Measurements from ENCODE around the gene MLKL. TPM values are rescaled to one million over a fixed set of nuclear protein-coding genes. Genes with fewer than 3 reads are reported as not detected.

Gene MLKL
- total RNA-seq, 1 donor from 2014 or later, result 0.24 TPM

DNA sequence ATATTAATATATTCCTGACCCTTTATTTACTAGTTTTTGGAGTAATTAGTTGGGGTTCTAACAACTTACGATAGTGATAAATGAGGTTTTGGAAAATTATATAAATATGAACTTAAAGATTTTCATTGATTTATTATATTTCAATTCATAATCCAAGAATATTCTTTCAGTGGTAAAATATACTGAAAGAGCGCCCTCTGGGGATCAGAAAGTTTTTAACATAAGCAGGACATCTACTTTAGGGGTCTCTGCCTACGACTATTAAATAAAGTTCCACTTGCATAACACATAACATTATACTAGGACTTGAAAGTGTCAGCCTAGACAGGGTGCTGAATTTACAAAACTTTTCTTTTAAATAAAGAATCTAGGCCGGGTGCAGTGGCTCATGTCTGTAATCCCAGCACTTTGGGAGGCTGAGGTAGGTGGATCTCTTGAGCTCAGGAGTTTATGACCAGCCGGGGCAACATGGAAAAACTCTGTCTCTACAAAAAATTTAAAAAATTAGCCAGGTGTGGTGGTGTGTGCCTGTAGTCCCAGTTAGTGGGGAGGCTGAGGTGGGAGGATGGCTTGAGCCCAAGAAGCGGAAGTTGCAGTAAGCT, 49.6 kb downstream of the MLKL start:
- Mint-ChIP-seq H3K4me3 (ENCODE audit: low read depth) (no peak overlapping the region), H3K9me3 (ENCODE audit: low read depth) (no peaks in the 10 kb centered on the region), H3K27me3 (no peaks in the 10 kb centered on the region), H3K36me3 (ENCODE audit: insufficient read depth) (peaks cover 11% of the 10 kb centered on the region), H3K4me1 (ENCODE audit: low read depth) (no peaks in the 10 kb centered on the region), H3K27ac (peak overlapping the region; percentile 81)
- peak; percentile 65 for TF ChIP-seq CTCF (IDR thresholded peaks at IDR 0.05; ENCODE audit: unreplicated experiment)
- no peak for DNase-seq (ENCODE audit: low spot score, unreplicated experiment)

- peaks cover 7% of the 10 kb centered on the region for H3K36me3 Mint-ChIP-seq (ENCODE audit: insufficient read depth)
- H3K27me3 Mint-ChIP-seq, result no peaks in the 10 kb centered on the region
- no peak overlapping the region for H3K4me3 Mint-ChIP-seq (ENCODE audit: low read depth)
- no peaks in the 10 kb centered on the region for H3K4me1 Mint-ChIP-seq (ENCODE audit: low read depth)
- no peaks in the 10 kb centered on the region for H3K9me3 Mint-ChIP-seq (ENCODE audit: low read depth)
- TF ChIP-seq CTCF (IDR thresholded peaks at IDR 0.05; ENCODE audit: unreplicated experiment), result no peak
- no peak overlapping the region for H3K27ac Mint-ChIP-seq
- no peak for DNase-seq (ENCODE audit: low spot score, unreplicated experiment)
Measured at GRCh38 chr16:74649839-74650504, 50.7 kb downstream of the MLKL start.

- Mint-ChIP-seq H3K9me3 (ENCODE audit: low read depth) (no peaks in the 10 kb centered on the region), H3K27ac (no peak overlapping the region), H3K36me3 (ENCODE audit: insufficient read depth) (peaks cover 7% of the 10 kb centered on the region), H3K4me3 (ENCODE audit: low read depth) (no peak overlapping the region), H3K27me3 (no peaks in the 10 kb centered on the region), H3K4me1 (ENCODE audit: low read depth) (no peaks in the 10 kb centered on the region)
- no peak for TF ChIP-seq CTCF (IDR thresholded peaks at IDR 0.05; ENCODE audit: unreplicated experiment)
- DNase-seq (ENCODE audit: low spot score, unreplicated experiment), result no peak
Measured at GRCh38 chr16:74641969-74642368, 58.7 kb downstream of the MLKL start.

DNA sequence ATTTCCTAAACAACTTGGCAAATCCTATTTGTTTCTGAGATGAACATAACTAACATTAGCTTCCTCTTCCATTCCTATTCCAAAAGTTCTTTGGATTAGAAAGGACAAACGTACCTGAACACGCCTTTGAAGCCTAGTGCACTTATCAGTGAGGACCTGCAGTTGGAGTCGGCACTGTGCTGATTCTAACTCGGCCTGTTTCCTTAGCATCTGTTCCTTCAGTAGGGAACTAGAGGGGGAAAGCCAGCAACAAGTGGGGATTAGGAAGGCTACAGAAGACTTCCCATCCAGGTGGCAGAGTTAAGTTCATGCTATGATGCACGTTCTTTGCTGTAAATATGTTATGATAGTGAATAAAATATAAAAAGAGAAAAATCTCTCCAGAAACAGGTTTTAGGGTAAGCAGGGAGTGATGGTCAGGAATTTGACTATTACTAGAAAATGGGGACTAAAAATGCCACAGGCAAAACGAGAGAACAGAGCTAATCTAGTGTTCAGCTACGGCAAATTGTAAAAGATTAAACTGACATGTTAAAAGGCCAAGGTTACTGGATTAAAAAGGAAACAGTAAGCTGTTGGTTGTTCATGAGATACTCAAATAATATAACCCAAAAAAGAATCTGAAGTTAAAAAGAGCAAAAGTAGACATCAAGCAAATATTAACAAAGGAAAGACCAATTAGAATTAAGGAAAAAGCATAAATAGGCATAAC, 62.8 kb downstream of the MLKL start:
- H3K4me3 Mint-ChIP-seq (ENCODE audit: low read depth), result no peak overlapping the region
- peak overlapping the region; percentile 7 for H3K27ac Mint-ChIP-seq
- H3K27me3 Mint-ChIP-seq, result no peaks in the 10 kb centered on the region
- no peak for TF ChIP-seq CTCF (IDR thresholded peaks at IDR 0.05; ENCODE audit: unreplicated experiment)
- H3K9me3 Mint-ChIP-seq (ENCODE audit: low read depth), result no peaks in the 10 kb centered on the region
- H3K36me3 Mint-ChIP-seq (ENCODE audit: insufficient read depth), result peaks cover 10% of the 10 kb centered on the region
- DNase-seq (ENCODE audit: low spot score, unreplicated experiment), result no peak
- H3K4me1 Mint-ChIP-seq (ENCODE audit: low read depth), result peaks cover 5% of the 10 kb centered on the region

DNA sequence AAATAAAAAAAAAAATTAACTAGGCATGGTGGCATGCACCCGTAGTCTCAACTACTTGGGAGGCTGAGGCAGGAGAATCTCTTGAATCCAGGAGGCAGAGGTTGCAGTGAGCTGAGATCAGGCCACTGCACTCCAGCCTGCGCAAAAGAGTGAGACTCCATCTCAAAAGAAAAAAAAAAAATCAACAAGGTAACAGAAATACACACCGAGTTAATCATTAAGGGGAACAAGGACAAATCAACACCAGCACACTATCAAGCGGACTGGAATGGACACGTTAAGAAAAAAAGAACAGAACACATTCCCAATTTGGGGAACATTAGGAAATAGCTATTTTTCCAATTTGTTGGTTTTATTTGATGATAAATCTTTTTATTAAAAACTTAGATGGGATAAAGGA, 65.4 kb downstream of the MLKL start:
- H3K27ac Mint-ChIP-seq, result peak overlapping the region; percentile 35
- peaks cover 13% of the 10 kb centered on the region for H3K36me3 Mint-ChIP-seq (ENCODE audit: insufficient read depth)
- no peak overlapping the region for H3K4me3 Mint-ChIP-seq (ENCODE audit: low read depth)
- no peak for DNase-seq (ENCODE audit: low spot score, unreplicated experiment)
- peaks cover 5% of the 10 kb centered on the region for H3K4me1 Mint-ChIP-seq (ENCODE audit: low read depth)
- TF ChIP-seq CTCF (IDR thresholded peaks at IDR 0.05; ENCODE audit: unreplicated experiment), result no peak
- no peaks in the 10 kb centered on the region for H3K27me3 Mint-ChIP-seq
- H3K9me3 Mint-ChIP-seq (ENCODE audit: low read depth), result no peaks in the 10 kb centered on the region

All from progenitor cell of endocrine pancreas (in vitro differentiated cells).